HCT116 (cell line): ENCODE results near the gene HMCN2.

Experiments used
- JUND ChIP-seq: IDR thresholded peaks from 2 replicates; pipeline ENCODE4 v1.6.1; 2012
- MAX ChIP-seq: IDR thresholded peaks from 2 replicates; pipeline ENCODE4 v1.6.1; 2012
- POLR2A ChIP-seq: IDR thresholded peaks from 2 replicates; pipeline ENCODE4 v1.7.0; 2011; ENCODE audit warnings: borderline replicate concordance; ENCODE audit not compliant: insufficient read depth, insufficient read length; ENCODE audit errors: extremely low read depth
- POLR2AphosphoS5 ChIP-seq: IDR thresholded peaks from 2 replicates; pipeline ENCODE4 v1.6.1; 2011; ENCODE audit warnings: mild to moderate bottlenecking, low read depth, low read length, moderate library complexity
- SP1 ChIP-seq: IDR thresholded peaks from 2 replicates; pipeline ENCODE4 v1.6.1; 2012; ENCODE audit warnings: low read depth
- YY1 ChIP-seq: IDR thresholded peaks from 2 replicates; pipeline ENCODE4 v1.6.1; 2011; ENCODE audit warnings: low read length, low read depth, moderate library complexity, mild to moderate bottlenecking; ENCODE audit not compliant: insufficient replicate concordance; ENCODE audit errors: extremely low read depth
- TF ChIP-seq, protein P1 (sequence below), 3 experiments: fragments of 200-600 bp in 1 of 3; sonication (generic) in 1 of 3; IDR thresholded peaks in 2 of 3; conservative IDR thresholded peaks in 1 of 3; 2 replicates each; pipeline ENCODE4 v1.5.1; 2012 to 2017; ENCODE audit warnings: low read depth in 2 of 3, low read length in 2 of 3, antibody characterized with exemption in 1 of 3, borderline replicate concordance in 1 of 3, control low read depth in 1 of 3, mild to moderate bottlenecking in 1 of 3, mixed read lengths in 1 of 3, mixed run types in 1 of 3, moderate library complexity in 1 of 3; ENCODE audit not compliant: insufficient read depth in 1 of 3

DNA sequence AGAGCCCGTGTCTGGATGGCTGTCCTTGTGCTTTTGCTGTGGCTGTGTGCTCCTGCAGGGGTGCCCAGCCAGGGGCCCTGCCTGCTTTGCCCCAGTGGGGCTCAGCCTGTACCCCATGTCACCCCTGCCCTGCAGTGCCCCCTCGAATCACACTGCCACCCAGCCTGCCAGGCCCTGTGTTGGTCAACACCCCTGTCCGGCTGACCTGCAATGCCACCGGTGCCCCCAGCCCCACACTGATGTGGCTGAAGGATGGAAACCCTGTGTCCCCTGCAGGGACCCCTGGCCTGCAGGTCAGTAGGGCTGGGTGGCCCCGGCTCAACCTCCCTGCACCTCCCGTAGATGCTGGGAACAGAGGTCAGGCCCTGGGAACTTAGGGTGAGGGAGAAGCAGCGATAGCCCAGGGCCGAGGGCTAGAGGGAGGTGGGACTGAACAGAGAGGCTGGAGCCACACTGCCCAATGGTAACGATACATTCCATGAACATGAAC is 96.4 kb downstream of the HMCN2 start:
- TF ChIP-seq MAX (no peak), POLR2A (no peak), JUND (no peak), POLR2AphosphoS5 (no peak), YY1 (no peak), SP1 (no peak)
- TF ChIP-seq, protein P1, sequence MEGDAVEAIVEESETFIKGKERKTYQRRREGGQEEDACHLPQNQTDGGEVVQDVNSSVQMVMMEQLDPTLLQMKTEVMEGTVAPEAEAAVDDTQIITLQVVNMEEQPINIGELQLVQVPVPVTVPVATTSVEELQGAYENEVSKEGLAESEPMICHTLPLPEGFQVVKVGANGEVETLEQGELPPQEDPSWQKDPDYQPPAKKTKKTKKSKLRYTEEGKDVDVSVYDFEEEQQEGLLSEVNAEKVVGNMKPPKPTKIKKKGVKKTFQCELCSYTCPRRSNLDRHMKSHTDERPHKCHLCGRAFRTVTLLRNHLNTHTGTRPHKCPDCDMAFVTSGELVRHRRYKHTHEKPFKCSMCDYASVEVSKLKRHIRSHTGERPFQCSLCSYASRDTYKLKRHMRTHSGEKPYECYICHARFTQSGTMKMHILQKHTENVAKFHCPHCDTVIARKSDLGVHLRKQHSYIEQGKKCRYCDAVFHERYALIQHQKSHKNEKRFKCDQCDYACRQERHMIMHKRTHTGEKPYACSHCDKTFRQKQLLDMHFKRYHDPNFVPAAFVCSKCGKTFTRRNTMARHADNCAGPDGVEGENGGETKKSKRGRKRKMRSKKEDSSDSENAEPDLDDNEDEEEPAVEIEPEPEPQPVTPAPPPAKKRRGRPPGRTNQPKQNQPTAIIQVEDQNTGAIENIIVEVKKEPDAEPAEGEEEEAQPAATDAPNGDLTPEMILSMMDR (IDR thresholded peaks at IDR 0.05 in 2 of 3, conservative IDR thresholded peaks at IDR 0.05 in 1 of 3; ENCODE audit: borderline replicate concordance in 1 of 3, insufficient read depth in 1 of 3, low read depth in 2 of 3, low read length in 2 of 3): no peak
